ENCODE measurements around the gene GLCE.

DNA sequence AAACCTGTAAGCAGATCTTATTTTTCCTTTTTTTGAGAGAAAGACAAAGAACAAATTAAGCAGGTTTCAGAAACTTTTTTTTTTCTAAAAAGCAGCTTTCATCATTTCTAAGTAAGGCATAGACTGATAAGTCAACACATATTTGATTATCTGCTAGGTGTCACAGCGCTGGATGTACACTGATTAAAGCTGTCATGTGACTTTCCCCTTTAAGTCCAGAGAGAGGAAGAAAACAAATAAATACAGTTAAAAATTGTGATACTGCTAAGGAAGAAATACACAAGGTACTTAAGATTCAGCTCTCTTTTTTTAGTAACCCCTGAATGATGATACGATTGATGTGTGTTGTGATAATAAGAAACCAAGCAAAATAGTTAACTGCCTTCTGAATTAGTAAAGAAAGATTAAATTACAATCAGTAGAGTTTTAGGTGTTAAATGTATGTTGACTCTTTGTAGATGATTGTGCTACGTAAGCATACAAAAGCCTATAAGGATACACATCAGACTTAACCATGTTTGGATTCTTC lies 2.8 kb downstream of the GLCE start:
- TF ChIP-seq CTCF (IDR thresholded peaks at IDR 0.05) = no peak
- TF ChIP-seq POLR2AphosphoS5 (IDR thresholded peaks at IDR 0.05; ENCODE audit: low read depth, low read length) = no peak
- TF ChIP-seq, protein P1, sequence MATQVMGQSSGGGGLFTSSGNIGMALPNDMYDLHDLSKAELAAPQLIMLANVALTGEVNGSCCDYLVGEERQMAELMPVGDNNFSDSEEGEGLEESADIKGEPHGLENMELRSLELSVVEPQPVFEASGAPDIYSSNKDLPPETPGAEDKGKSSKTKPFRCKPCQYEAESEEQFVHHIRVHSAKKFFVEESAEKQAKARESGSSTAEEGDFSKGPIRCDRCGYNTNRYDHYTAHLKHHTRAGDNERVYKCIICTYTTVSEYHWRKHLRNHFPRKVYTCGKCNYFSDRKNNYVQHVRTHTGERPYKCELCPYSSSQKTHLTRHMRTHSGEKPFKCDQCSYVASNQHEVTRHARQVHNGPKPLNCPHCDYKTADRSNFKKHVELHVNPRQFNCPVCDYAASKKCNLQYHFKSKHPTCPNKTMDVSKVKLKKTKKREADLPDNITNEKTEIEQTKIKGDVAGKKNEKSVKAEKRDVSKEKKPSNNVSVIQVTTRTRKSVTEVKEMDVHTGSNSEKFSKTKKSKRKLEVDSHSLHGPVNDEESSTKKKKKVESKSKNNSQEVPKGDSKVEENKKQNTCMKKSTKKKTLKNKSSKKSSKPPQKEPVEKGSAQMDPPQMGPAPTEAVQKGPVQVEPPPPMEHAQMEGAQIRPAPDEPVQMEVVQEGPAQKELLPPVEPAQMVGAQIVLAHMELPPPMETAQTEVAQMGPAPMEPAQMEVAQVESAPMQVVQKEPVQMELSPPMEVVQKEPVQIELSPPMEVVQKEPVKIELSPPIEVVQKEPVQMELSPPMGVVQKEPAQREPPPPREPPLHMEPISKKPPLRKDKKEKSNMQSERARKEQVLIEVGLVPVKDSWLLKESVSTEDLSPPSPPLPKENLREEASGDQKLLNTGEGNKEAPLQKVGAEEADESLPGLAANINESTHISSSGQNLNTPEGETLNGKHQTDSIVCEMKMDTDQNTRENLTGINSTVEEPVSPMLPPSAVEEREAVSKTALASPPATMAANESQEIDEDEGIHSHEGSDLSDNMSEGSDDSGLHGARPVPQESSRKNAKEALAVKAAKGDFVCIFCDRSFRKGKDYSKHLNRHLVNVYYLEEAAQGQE (IDR thresholded peaks at IDR 0.05; ENCODE audit: insufficient read depth in 1 of 2, low read depth in 2 of 2, low read length in 1 of 2) = no peak
- no peak for TF ChIP-seq SIN3A (IDR thresholded peaks at IDR 0.05; ENCODE audit: borderline replicate concordance, insufficient read depth, low read depth, low read length)
